Measurements from ENCODE around the gene C22orf39.
A peak's percentile ranks its signal among the peaks of the same experiment; 100 is the strongest.
"Not testable (repeated sequence)": the region's sequence is repeated elsewhere in the genome, so short reads cannot be mapped to it uniquely, and the experiment has no call there.

C22orf39 gene

DNA sequence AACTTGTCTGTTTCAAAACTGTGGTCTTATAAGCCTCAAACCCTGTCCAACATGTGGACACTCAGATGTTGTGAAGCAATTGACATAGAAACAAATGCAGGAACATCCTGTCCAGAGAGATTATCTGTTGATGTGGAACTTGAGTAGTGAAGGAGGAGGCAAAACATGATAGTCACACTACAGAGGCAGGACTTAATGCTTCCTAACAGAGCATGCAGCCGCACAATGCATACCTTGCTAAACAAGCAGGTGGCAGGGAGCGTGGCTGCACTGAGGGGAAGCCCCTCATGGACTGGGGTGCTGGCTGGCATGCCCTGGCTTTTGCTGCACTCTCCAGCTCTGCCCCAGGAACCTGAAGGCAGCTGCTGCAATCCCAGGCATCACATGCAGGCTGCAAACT, 5.3 kb downstream of the C22orf39 start:
- Histone ChIP-seq H3K36me3 (ENCODE audit: control insufficient read depth, insufficient read depth, low read length) (peaks cover 8% of the 10 kb centered on the region; the same call in 1 of the 2 replicates), H3K4me1 (ENCODE audit: control insufficient read depth, insufficient read depth, low read length) (no peaks in the 10 kb centered on the region), H3K27ac (ENCODE audit: low read length) (no peak overlapping the region), H3K4me3 (ENCODE audit: low read length) (no peak overlapping the region), H3K27me3 (ENCODE audit: control insufficient read depth, insufficient read depth, low read length) (no peaks in the 10 kb centered on the region), H3K9me3 (ENCODE audit: control insufficient read depth, insufficient read depth, low read length) (no peaks in the 10 kb centered on the region)
- no CpG with 5 or more reads among the region's 2 CpGs for WGBS (ENCODE audit: insufficient coverage, insufficient read length)
- no peak for DNase-seq (ENCODE audit: low read depth, low spot score)

DNA sequence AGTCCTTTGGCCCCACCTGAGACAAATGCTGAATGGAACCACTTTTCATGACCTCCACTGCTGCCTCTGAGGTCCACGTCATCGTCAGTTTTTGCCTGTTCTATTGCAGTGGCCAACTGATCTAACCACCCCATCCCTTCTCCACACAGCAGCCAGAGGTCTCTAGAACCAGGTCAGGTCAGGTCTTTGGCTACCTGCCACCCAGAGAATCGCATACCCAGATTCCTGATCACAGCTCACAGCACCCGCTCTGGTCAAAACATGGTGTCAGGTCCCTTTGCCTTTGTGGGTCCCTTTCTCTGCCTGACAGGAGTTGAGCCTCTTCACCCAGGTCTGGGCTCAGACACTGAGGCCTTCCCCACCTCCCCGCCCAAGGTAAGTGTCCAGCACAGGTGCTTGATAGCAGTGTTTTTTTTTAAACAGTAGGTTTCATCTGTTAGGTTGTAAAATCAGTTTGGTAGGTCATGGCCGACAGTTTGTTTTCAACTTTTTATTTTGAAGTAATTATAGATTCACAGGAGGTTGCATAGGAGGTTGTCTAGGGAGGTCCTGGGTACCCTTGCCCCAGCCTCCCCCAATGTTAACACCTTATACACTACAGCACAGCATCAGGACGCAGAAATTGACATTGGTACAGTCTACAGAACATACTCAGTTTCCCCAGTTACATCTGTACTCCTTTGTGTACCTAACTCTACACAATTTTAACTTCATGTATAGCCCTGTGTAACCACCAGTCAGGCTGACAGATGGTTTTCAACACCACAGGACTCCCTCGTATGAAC, 6.9 kb downstream of the C22orf39 start:
- no peak overlapping the region for H3K4me3 ChIP-seq (ENCODE audit: low read length)
- no peaks in the 10 kb centered on the region for H3K9me3 ChIP-seq (ENCODE audit: control insufficient read depth, insufficient read depth, low read length)
- H3K4me1 ChIP-seq (ENCODE audit: control insufficient read depth, insufficient read depth, low read length): no peaks in the 10 kb centered on the region
- peaks cover 9% of the 10 kb centered on the region; the same call in 1 of the 2 replicates for H3K36me3 ChIP-seq (ENCODE audit: control insufficient read depth, insufficient read depth, low read length)
- WGBS (ENCODE audit: insufficient coverage, insufficient read length): no CpG with 5 or more reads among the region's 8 CpGs
- DNase-seq (ENCODE audit: low read depth, low spot score): no peak
- no peak overlapping the region for H3K27ac ChIP-seq (ENCODE audit: low read length)
- H3K27me3 ChIP-seq (ENCODE audit: control insufficient read depth, insufficient read depth, low read length): no peaks in the 10 kb centered on the region

DNA sequence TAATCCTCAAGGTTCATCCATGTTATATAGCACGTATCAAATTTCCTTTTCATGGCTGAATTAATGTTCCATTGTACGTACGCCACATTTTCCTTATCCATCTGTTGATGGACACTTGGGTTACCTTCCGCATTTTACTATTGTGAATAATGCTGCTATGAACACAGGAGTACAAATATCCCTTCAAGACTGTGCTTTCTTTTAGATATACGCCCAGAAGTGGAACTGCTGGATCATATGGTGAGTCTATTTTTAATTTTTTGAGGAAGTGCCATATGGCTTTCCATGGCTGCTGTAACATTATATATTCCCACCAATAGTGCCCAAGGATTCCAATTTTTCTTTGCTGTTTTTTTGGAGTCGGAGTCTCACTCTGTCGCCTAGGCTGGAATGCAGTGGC, 9.2 kb downstream of the C22orf39 start:
- Histone ChIP-seq H3K36me3 (ENCODE audit: control insufficient read depth, insufficient read depth, low read length) (peaks cover 2% of the 10 kb centered on the region; the same call in 1 of the 2 replicates), H3K4me1 (ENCODE audit: control insufficient read depth, insufficient read depth, low read length) (no peaks in the 10 kb centered on the region), H3K4me3 (ENCODE audit: low read length) (no peak overlapping the region), H3K9me3 (ENCODE audit: control insufficient read depth, insufficient read depth, low read length) (no peaks in the 10 kb centered on the region), H3K27me3 (ENCODE audit: control insufficient read depth, insufficient read depth, low read length) (no peaks in the 10 kb centered on the region), H3K27ac (ENCODE audit: low read length) (no peak overlapping the region)
- no peak for DNase-seq (ENCODE audit: low read depth, low spot score)
- no CpG with 5 or more reads among the region's 7 CpGs for WGBS (ENCODE audit: insufficient coverage, insufficient read length)

DNA sequence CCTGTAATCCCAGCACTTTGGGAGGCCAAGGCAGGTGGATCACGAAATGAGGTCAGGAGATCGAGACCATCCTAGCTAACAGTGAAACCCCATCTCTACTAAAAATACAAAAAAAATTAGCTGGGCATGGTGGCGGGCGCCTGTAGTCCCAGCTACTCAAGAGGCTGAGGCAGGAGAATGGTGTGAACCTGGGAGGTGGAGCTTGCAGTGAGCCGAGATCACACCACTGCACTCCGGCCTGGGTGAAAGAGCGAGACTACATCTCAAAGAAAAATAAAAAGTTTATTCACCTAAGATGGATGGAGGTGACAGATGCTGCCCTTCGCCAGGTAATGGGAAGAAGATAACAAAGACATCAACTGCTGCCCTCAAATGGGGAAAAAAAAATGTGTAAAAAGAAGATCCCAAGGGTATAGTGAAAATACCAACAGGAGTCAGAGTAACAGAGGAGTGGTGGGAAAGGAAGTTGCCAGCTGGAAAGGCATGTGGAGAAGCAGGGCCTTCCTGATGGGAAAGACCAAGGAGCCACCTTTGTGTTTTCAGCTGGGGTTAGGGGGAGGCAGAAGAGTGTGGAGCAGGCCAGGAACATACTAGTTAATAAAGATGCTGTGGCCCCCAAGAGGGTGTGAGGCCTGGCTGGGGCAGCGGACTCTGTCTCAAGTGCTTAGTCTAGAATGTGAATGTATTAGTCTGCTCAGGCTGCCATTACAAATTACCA, 10.9 kb downstream of the C22orf39 start:
- H3K36me3 ChIP-seq (ENCODE audit: control insufficient read depth, insufficient read depth, low read length); DNase-seq (ENCODE audit: low read depth, low spot score); H3K27me3 ChIP-seq (ENCODE audit: control insufficient read depth, insufficient read depth, low read length); H3K4me1 ChIP-seq (ENCODE audit: control insufficient read depth, insufficient read depth, low read length); H3K27ac ChIP-seq (ENCODE audit: low read length); H3K9me3 ChIP-seq (ENCODE audit: control insufficient read depth, insufficient read depth, low read length); H3K4me3 ChIP-seq (ENCODE audit: low read length): not testable (repeated sequence)
- WGBS (ENCODE audit: insufficient coverage, insufficient read length): no CpG with 5 or more reads among the region's 9 CpGs

DNA sequence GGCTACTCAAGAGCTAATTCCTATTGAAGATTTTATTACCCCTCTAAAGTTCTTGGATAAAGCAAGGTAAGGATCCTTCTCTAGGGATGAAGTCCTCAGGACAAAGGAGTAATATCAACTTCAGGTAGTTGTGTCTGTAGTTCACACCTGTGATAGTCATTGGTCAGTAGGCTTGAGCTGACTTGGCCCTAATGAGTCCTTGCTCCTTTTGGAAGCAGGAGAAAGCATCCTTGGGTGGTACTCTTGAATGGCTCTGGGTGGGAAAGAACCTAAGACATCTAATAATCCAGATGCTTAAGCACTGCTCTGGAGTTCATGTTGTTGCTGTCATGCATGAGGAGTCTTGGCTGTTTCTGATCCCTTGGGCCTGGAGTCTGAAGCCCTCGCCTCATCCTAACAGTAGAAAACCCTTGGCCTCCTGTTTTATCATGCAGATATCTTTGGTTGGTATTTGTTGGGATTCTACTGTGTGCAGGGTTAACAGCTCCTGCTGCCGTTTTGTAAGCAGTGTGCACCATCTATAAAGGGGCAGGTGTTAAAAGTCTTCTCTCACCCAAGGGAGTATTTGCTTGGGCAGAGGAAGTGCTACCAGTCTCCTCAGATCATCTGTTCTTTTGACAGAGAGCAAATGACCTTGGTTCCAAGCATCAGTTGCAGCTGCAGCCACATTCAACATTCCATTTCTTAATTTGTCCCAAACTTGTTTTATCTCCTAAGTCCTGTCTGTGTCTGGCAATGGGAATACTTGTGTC, 12.5 kb downstream of the C22orf39 start:
- WGBS (ENCODE audit: insufficient coverage, insufficient read length): no CpG with 5 or more reads among the region's 2 CpGs
- DNase-seq (ENCODE audit: low read depth, low spot score): no peak
- Histone ChIP-seq H3K4me3 (ENCODE audit: low read length) (no peak overlapping the region), H3K9me3 (ENCODE audit: control insufficient read depth, insufficient read depth, low read length) (no peaks in the 10 kb centered on the region), H3K27me3 (ENCODE audit: control insufficient read depth, insufficient read depth, low read length) (no peaks in the 10 kb centered on the region), H3K36me3 (ENCODE audit: control insufficient read depth, insufficient read depth, low read length) (peaks cover 2% of the 10 kb centered on the region; the same call in 1 of the 2 replicates), H3K27ac (ENCODE audit: low read length) (no peak overlapping the region), H3K4me1 (ENCODE audit: control insufficient read depth, insufficient read depth, low read length) (no peaks in the 10 kb centered on the region)

DNA sequence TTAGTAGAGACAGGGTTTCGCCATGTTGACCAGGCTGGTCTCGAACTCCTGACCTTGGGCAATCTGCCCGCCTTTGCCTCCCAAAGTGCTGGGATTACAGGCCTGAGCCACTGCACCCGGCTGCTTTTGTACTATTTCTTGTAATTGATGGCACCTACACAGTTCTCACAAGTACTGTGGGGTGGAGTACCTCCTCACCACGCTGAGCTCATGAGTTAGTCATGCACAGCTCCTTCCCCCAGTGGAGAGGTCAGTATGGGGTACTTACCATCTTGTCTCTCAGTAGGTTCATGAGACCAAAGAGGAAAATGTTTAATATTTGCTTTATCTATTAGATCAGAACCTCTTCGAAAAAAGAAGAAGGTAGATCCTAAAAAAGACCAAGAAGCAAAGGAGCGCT, 13.1 kb downstream of the C22orf39 start:
- Histone ChIP-seq H3K36me3 (ENCODE audit: control insufficient read depth, insufficient read depth, low read length) (peaks cover 2% of the 10 kb centered on the region; the same call in 1 of the 2 replicates), H3K9me3 (ENCODE audit: control insufficient read depth, insufficient read depth, low read length) (no peaks in the 10 kb centered on the region), H3K4me3 (ENCODE audit: low read length) (no peak overlapping the region), H3K4me1 (ENCODE audit: control insufficient read depth, insufficient read depth, low read length) (no peaks in the 10 kb centered on the region), H3K27me3 (ENCODE audit: control insufficient read depth, insufficient read depth, low read length) (no peaks in the 10 kb centered on the region), H3K27ac (ENCODE audit: low read length) (no peak overlapping the region)
- WGBS (ENCODE audit: insufficient coverage, insufficient read length): no CpG with 5 or more reads among the region's 7 CpGs
- no peak for DNase-seq (ENCODE audit: low read depth, low spot score)

DNA sequence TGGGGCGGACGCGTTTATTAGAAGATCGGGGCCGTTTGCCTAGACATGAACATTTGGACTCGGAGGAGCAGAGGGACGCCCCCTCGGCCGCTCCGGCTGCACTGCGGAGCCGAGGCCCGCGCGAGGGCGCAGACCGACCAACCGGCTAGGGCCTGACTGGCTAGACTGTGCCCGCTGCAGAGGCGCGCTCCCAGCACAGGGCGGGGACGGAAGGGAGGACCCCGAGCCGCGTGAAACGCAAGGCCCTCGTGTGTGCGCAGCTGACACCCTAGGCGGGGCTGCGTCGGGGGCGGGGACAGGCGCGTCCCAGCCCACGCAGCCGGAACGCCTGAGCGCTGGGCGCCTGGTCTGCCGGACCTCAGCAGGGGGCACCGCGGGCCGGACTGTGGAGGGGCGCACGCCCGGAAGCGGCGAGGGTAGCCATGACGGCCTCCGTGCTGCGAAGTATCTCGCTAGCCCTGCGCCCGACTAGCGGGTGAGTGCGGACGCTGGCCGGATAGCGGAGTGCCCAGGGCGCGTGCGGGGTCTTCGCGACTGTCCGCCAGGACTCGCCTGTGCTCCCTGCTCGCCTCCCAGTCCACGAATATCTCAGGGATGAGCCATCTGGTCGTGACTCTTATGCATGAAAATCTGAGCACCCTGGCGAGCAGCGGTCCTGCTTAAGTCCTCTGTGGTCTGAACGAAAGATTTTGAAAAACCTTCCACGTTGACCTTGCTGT, 15.2 kb downstream of the C22orf39 start, which contains the start of gene MRPL40:
MRPL40 (plus strand) TSS at position 413 of the 719 bp plus-strand sequence; CDS start at position 423, 10 bp downstream.
- Histone ChIP-seq H3K36me3 (ENCODE audit: control insufficient read depth, insufficient read depth, low read length) (peaks cover 2% of the 10 kb centered on the region; the same call in 1 of the 2 replicates), H3K27ac (ENCODE audit: low read length) (no peak within 1 kb of the TSS), H3K9me3 (ENCODE audit: control insufficient read depth, insufficient read depth, low read length) (no peaks in the 10 kb centered on the region), H3K4me1 (ENCODE audit: control insufficient read depth, insufficient read depth, low read length) (no peaks in the 10 kb centered on the region), H3K27me3 (ENCODE audit: control insufficient read depth, insufficient read depth, low read length) (no peaks in the 10 kb centered on the region), H3K4me3 (ENCODE audit: low read length) (peak within 1 kb of the TSS; percentile 51; the same call in 1 of the 2 replicates)
- peak; percentile 55 for DNase-seq (ENCODE audit: low read depth, low spot score)
- WGBS (ENCODE audit: insufficient coverage, insufficient read length): no CpG with 5 or more reads among the region's 74 CpGs

DNA sequence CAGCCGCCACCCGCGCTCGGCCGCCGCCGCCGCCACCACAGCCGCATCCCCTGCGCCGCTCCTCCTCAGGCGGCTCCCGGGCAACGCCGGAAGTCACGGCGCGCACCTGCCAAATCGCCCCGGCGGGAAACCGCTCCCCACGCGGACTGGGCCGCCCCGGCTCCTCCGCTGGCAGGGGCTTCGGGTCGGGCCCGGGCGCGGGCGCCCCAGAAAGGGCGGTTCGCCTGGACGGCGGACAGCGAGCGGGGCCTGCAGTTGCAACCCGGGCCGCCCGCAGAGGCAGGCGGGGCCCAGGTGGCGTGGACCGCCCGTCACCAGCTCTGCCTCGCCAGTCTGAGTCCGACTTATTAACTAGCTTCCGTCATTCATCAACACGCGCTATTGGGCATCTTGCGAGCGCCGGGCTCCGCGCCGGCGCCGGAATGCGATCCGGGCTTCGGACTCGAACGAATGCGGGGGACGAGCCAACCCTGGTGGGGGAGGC, 15.8 kb downstream of the C22orf39 start, which contains the start of gene HIRA:
HIRA (minus strand) TSS at position 85 of the 484 bp plus-strand sequence. CDS start 257 bp downstream, outside the sequence.
- DNase-seq (ENCODE audit: low read depth, low spot score): no peak
- Histone ChIP-seq H3K27me3 (ENCODE audit: control insufficient read depth, insufficient read depth, low read length) (no peaks in the 10 kb centered on the region), H3K9me3 (ENCODE audit: control insufficient read depth, insufficient read depth, low read length) (no peaks in the 10 kb centered on the region), H3K4me1 (ENCODE audit: control insufficient read depth, insufficient read depth, low read length) (no peaks in the 10 kb centered on the region), H3K36me3 (ENCODE audit: control insufficient read depth, insufficient read depth, low read length) (peaks cover 2% of the 10 kb centered on the region; the same call in 1 of the 2 replicates), H3K4me3 (ENCODE audit: low read length) (peak within 1 kb of the TSS; percentile 51), H3K27ac (ENCODE audit: low read length) (no peak within 1 kb of the TSS)
- no CpG with 5 or more reads among the region's 66 CpGs for WGBS (ENCODE audit: insufficient coverage, insufficient read length)

DNA sequence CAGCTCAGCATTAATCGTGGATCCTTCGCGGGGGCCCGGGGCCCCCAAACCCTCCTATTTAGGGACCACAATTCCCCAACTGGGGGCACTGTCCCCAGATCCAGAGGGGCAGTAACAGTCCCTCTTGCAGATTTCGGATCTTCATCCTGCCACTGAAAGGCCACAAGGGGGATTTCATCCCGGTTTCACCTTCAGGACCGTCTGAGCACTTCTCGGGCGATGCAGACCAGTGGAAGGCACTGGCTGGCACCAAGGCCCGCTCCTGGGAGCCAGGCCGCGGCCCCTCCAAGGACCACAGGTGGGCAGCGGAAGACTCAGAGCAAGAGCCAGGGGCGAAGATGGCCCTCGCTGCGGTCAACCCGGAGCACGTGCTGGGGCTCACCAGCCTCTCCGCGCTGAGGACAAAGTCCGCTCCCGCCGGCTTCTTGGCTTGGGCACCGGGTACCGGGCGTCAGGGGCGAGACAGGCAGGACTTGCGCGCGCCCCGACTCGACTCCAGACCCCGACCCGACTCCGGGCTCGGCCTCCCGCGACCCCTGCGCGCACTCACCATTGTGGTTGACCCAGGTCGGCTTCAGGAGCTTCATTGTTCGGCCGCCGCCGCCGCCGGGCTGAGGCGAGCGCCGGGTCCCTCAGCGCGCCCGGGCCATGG, 16.5 kb downstream of the C22orf39 start:
- no CpG with 5 or more reads among the region's 53 CpGs for WGBS (ENCODE audit: insufficient coverage, insufficient read length)
- no peak overlapping the region for H3K27ac ChIP-seq (ENCODE audit: low read length)
- no peaks in the 10 kb centered on the region for H3K4me1 ChIP-seq (ENCODE audit: control insufficient read depth, insufficient read depth, low read length)
- H3K4me3 ChIP-seq (ENCODE audit: low read length): peak overlapping the region; percentile 51
- no peaks in the 10 kb centered on the region for H3K9me3 ChIP-seq (ENCODE audit: control insufficient read depth, insufficient read depth, low read length)
- no peaks in the 10 kb centered on the region for H3K27me3 ChIP-seq (ENCODE audit: control insufficient read depth, insufficient read depth, low read length)
- no peak for DNase-seq (ENCODE audit: low read depth, low spot score)
- peaks cover 2% of the 10 kb centered on the region; the same call in 1 of the 2 replicates for H3K36me3 ChIP-seq (ENCODE audit: control insufficient read depth, insufficient read depth, low read length)

All from iPS DF 6.9 (cell line).